Mononuclear cell (primary cell): ENCODE measurements around the gene CDC5L. TPM values are rescaled to one million over a fixed set of nuclear protein-coding genes. Genes with fewer than 3 reads are reported as not detected.

Source experiments
- H3K27me3 ChIP-seq: 2 replicates; pipeline ENCODE4 v1.6.0; 2011; ENCODE audit warnings: low read length, control low read depth; ENCODE audit not compliant: insufficient read depth
- H3K4me1 ChIP-seq: 2 replicates; pipeline ENCODE4 v1.5.1; 2011; ENCODE audit warnings: mild to moderate bottlenecking, low read length, control low read depth; ENCODE audit not compliant: insufficient read depth
- H3K4me3 ChIP-seq: 2 replicates; pipeline ENCODE4 v1.5.1; 2011; ENCODE audit warnings: mild to moderate bottlenecking, low read length, moderate library complexity
- H3K9me3 ChIP-seq: 2 replicates; pipeline ENCODE4 v1.5.1; 2011; ENCODE audit warnings: low read depth, mild to moderate bottlenecking, control low read depth, low read length
- total RNA-seq: library from RNA; depleted of rRNA; stranded (reverse); fragments of >200 nt; gene quantifications from one replicate; pipeline ENCODE4 v1.2.3, GENCODE V29; 2012

Gene CDC5L
- total RNA-seq, 1 donor: 30.5 TPM

DNA sequence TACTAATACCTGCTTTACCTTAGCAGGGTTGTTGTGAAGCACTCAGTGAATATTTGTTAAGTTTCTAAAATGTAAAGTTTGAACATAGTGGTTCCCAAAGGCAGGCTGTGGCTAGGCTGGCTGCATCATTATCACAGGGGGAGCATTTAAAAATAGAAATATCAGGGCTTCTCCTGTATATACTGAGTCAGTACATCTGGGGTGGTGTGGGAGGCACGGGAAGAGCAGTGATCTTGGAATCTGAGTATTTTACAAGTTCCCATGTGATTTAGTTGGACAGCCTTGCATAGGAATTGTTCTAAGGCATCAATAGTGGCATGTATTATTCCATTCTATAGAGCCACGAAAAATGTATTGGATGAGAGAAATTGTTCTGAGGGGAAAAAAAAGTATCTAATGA is 8.0 kb downstream of the CDC5L start:
- Histone ChIP-seq H3K4me3 (no peak overlapping the region), H3K27me3 (no peaks in the 10 kb centered on the region), H3K4me1 (no peaks in the 10 kb centered on the region), H3K9me3 (no peaks in the 10 kb centered on the region)

DNA sequence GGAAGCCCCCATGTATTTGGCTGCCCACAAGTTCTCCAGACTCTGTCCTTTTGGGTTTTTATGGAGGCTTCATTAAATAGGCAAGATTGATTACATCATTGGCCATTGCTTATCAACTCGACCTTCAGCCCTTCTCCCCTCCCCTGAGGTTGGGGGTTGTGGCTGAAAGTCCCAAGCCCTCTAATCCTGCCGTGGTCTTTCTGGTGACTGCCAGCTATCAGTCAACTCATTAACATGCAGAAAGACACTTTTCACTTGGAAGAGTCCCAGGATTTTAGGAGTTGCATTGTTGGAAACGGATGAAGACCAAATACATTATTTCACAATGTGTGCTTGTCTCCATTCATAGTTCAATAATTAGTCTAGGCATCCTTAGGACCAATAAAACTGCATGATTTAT is 9.5 kb downstream of the CDC5L start:
- Histone ChIP-seq H3K9me3 (no peaks in the 10 kb centered on the region), H3K4me1 (no peaks in the 10 kb centered on the region), H3K27me3 (no peaks in the 10 kb centered on the region), H3K4me3 (no peak overlapping the region)

DNA sequence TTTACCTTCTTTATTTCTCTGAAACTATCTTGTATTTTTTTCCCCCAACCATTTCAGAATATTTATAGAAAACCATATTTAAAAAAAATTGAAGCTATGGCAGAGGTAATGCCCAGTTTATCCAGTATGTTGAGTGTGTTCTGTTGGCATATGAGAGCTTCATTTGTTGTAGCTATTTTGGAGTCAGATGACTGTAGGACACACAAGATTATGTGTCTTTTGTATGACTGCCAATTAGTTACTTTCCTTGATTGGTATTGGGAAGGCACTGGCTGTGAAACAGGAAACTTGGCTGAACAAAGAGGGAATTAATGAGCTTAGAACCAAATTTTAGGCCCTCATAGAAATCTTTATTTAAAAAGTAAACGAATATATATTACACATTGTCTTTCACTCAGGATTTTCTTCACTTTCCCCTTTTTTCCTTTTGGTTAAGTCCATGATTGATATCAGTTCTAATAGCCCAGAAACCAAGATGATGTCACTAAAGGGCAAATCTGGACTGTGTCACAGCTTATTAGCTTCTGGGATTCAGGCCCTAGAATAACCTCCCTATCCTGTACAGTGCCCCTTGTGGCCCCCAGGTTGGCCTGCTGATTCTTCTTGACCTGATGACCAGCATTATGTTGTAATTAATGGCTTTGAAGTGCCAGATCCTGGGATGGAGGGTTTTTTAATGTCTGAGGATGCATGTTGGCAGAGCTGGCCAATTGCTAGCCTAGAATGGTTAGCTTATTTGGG is 10.1 kb downstream of the CDC5L start:
- H3K4me3 ChIP-seq: no peak overlapping the region

DNA sequence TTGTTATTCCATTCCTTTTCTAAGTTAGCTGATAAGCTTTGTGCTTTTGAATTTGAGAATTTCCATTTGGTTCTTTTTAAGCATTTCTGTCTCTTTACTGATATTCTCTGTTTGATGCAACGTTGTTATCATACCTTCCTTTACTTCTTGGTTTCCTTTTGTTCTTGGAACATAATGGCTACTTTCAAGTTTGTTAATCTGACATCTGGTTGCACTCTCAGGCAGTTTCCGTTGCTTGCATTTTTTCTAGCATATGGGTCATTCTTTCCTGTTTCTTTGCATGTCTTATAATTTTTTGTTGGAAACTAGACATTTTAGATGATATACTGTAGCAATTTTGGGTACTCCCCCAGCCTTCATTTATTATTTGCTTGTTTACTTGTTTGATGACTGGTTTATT is 12.5 kb downstream of the CDC5L start:
- H3K4me1 ChIP-seq: no peaks in the 10 kb centered on the region
- no peaks in the 10 kb centered on the region for H3K9me3 ChIP-seq
- H3K4me3 ChIP-seq: no peak overlapping the region
- no peaks in the 10 kb centered on the region for H3K27me3 ChIP-seq

More for the DNA sequence above, 10.1 kb downstream of the CDC5L start:
- no peaks in the 10 kb centered on the region for H3K4me1 ChIP-seq
- no peaks in the 10 kb centered on the region for H3K9me3 ChIP-seq
- H3K27me3 ChIP-seq: no peaks in the 10 kb centered on the region

DNA sequence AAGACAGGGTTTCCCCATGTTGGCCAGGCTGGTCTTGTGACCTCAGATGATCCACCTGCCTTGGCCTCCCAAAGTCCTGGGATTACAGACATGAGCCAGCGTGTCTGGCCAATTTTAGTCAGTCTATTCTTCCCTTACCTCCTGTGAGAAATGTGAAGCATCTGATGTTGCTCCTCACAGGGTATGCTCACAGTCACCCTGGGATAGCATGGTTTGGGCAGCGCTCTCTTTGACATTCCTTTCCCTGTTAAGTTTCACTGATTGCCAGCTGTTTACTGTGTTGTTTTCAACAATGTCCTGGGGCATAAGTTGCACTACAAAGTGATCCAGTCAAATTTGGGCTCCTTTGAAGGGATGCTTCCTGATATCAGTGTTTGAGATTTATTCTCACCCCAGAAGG is 13.1 kb downstream of the CDC5L start:
- no peak overlapping the region for H3K4me3 ChIP-seq
- no peaks in the 10 kb centered on the region for H3K9me3 ChIP-seq
- H3K4me1 ChIP-seq: no peaks in the 10 kb centered on the region
- no peaks in the 10 kb centered on the region for H3K27me3 ChIP-seq

DNA sequence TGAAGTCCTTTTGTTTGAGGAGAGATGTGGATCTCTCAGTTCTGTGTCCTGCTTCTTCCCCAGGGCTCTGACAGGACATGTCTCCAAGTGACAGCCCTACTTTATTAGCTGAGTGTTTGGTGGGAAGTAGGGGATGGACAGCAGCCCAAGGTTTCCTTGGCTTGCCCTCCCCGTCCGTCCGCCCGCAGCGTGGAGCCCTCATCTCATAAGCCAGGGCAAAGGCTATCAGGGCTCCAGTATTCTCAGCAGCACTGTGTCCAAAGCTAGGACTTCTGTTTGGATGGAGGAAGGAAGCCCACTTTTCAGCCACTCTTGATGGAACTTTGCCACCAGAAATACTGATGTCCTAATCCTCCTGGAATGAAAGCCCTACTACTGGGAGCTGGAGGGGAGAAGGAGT is 13.6 kb downstream of the CDC5L start:
- Histone ChIP-seq H3K27me3 (no peaks in the 10 kb centered on the region), H3K4me3 (no peak overlapping the region), H3K4me1 (no peaks in the 10 kb centered on the region), H3K9me3 (no peaks in the 10 kb centered on the region)

DNA sequence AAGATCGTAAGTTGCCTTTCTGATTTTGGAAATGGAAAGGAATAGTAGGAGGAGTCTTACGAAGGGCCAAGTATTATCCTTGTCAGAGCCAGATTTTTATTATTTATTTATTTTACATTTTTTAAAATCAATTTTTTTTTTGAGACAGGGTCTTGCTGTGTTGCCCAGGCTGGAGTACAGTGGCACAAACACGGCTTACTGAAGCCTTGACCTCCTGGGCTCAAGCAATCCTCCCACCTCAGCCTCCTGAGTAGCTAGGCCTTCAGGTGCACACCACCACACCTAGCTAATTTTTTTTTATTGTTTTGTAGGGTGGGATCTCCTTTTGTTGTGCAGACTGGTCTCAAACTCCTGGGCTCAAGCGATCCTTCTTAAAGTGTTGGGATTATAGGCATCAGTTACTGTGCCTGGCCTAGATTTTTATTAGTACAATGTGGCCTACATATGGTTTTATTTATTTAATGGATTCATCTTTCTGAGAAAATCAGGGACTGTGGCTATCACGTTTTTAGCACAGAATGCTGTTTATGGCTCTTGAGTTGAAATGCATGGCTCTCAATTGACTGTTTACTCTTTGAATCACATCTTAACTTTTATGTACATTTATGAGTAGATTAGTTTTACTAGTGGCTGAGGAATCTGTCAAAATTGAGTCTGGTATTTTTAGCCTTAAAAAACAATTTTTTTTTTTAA is 16.7 kb downstream of the CDC5L start:
- no peaks in the 10 kb centered on the region for H3K27me3 ChIP-seq
- H3K9me3 ChIP-seq: no peaks in the 10 kb centered on the region
- H3K4me3 ChIP-seq: no peak overlapping the region
- H3K4me1 ChIP-seq: no peaks in the 10 kb centered on the region

DNA sequence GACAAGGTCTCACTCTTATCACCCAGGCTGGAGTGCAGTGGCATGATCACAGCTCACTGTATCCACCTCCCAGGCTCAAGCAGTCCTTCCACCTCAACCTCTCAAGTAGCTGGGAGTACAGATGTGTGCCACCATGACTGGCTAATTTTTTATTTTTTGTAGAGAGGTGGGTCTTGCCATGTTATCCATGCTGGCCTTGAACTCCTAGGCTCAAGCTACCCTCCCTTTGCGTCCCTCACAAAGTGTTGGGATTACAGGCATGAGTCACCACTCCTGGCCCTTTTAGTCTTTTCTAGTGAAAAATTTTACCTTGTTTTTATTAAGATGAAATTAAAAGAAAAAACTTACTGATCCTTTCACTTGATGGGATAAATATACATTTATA is 17.2 kb downstream of the CDC5L start:
- no peak overlapping the region for H3K4me3 ChIP-seq
- H3K4me1 ChIP-seq: no peaks in the 10 kb centered on the region
- H3K27me3 ChIP-seq: no peaks in the 10 kb centered on the region
- H3K9me3 ChIP-seq: no peaks in the 10 kb centered on the region

DNA sequence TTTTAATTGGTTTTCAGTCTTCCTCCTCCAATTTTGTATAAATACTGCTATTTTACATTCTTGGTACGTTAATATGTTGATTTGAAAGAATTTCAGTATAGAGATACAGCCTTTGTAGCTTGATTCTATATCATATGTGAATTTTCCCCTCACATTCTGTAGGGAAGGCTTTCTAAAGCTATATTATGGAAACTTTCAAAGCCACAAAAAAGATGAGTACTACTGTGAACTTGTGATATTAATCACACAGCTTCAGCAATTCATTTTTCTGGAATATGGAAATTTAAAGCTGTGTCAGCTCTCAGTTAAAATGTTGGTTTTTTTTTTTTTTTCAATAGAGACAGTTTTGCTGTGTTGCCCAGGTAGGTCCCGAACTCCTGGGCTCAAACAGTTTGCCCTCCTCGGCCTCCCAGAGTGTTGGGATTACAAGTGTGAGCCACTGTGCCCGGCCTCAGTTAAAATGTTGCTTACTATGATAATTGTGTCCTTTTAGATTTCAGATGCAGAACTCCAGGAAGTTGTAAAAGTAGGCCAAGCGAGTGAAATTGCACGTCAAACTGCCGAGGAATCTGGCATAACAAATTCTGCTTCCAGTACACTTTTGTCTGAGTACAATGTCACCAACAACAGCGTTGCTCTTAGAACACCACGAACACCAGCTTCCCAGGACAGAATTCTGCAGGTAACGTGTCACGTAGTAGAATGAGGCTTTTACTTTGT is 20.6 kb downstream of the CDC5L start:
- H3K27me3 ChIP-seq: no peaks in the 10 kb centered on the region
- no peak overlapping the region for H3K4me3 ChIP-seq
- no peaks in the 10 kb centered on the region for H3K9me3 ChIP-seq
- H3K4me1 ChIP-seq: no peaks in the 10 kb centered on the region

DNA sequence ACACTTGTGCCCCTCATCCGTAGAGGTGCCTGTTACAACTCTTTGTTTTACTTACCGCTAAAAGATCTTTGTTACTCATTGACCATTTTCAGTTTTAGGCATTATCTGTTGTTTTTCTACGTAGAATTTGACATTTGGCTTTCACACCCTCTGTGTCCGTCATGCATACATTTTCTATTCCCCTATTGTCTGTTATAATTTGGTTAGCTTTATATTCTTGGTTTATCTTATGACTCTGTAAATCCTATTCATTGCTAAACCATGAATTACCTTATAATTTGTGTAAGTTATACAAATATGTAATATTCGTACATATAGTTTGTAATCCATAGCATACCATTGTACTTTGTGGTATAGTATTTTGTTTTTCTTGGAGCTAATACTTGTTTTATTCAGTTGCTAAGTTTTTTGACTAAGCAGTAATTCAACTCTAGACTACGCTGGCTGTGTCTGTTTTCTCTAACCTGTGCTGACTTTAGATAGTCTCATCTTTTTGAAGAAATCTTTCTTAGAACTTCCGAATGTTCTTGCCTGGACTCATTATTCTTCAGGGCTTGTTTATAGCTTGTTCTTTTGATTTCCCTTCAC is 21.8 kb downstream of the CDC5L start:
- no peaks in the 10 kb centered on the region for H3K4me1 ChIP-seq
- no peaks in the 10 kb centered on the region for H3K9me3 ChIP-seq
- H3K27me3 ChIP-seq: no peaks in the 10 kb centered on the region
- H3K4me3 ChIP-seq: no peak overlapping the region

DNA sequence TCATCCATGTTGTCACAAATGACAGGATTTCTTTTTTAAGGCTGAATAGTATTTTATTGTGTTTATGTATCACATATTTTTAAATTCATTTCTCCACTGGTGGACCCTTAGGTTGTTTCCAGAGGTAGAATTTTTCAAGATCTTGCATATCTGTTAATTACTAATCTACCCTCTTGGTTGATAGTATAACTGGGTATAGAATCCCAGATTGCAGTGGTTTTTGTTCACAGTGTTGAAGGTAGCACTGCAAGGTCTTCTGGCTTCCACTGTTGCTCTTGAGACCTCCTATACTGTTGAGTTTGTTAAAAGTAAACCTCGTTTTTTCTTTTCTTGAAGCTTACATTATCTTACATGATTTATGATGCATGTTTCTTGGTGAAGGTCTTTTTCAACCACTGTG is 22.9 kb downstream of the CDC5L start:
- Histone ChIP-seq H3K4me3 (no peak overlapping the region), H3K27me3 (no peaks in the 10 kb centered on the region), H3K4me1 (no peaks in the 10 kb centered on the region)

DNA sequence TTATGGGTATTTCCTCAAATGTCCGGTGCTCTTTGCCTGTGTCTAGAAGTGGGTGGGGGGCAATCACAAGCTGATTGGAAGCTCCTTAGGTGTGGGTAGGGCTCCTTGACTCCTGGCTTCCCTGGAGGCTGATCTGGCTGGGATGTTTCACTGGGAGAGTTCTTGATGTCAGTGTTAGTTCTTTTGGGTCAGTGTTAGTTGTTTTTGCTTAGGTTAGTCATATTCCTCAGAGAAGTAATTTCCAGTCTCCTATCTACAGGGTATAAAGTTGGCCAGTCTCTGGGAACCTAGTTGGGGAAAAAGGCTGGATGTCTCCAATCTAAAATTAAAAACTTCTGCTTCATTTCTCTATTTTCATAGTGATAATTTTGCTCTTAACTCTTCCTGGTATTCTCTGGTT is 23.6 kb downstream of the CDC5L start:
- no peak overlapping the region for H3K4me3 ChIP-seq
- H3K27me3 ChIP-seq: no peaks in the 10 kb centered on the region
- no peaks in the 10 kb centered on the region for H3K9me3 ChIP-seq
- H3K4me1 ChIP-seq: no peaks in the 10 kb centered on the region

More for the DNA sequence above, 22.9 kb downstream of the CDC5L start:
- no peaks in the 10 kb centered on the region for H3K9me3 ChIP-seq

DNA sequence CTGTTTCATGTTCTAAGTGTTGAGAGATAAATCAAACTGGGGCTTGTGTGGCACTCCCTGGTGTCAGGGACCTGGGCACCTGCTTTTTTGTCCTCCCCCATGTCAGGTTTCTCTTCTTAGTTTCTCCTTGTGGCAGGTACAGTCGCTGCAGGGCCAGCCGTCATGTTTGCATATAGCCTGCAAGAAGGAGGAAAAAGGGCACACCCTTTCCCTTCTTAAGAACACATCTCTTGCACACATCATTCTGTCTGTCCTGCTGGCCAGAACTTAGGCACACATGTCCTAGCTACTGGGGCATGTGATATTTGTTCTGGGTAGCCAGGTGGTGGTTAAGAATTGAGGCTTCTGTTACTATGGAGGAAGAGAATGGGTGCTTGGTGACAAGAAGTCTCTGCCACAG is 27.9 kb downstream of the CDC5L start:
- Histone ChIP-seq H3K9me3 (no peaks in the 10 kb centered on the region), H3K4me3 (no peak overlapping the region), H3K27me3 (no peaks in the 10 kb centered on the region), H3K4me1 (no peaks in the 10 kb centered on the region)

DNA sequence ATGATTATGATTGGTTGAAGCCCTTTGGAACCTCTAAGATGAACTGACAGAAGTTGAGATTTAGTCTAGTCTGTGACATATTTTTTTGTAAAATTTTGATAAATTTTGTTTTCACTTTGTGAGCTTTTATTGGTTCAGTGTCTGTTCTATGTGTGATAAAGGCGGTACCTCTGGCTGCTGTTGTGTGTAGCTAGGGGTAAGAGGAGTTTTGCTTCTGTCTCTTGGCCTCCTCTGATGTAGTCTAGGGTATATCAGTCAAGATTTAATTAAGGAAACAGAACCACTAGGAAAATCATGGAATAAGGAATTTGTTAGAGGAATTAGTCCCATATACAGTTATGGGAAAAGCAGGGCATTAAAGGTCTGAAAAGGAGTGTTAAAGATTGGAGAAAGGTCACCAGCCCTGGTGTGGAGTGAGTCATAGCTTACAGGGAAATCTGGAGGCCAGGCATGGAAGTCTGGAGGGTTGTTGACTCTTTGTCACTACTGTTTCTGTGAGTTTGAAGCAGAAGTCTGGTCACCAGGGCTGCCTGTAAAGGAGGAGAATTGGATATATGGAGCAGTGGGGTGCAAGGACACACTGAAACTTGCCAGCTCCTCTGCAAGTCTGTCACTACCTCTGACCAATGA is 28.5 kb downstream of the CDC5L start:
- no peaks in the 10 kb centered on the region for H3K27me3 ChIP-seq

DNA sequence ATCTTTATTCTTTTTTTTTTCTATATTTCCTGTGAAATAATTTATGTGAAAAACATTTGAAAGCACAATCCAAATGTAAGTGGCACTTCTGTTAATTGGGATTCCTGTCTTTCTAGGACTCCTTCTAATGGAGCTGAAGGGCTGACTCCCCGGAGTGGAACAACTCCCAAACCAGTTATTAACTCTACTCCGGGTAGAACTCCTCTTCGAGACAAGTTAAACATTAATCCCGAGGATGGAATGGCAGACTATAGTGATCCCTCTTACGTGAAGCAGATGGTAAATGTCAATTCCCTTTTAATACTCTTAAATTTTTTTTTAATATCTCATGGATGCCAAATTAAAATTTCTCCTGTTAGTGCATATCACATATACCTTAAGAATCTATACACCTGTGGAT is 35.0 kb downstream of the CDC5L start:
- H3K9me3 ChIP-seq: no peaks in the 10 kb centered on the region
- H3K4me1 ChIP-seq: no peaks in the 10 kb centered on the region
- H3K27me3 ChIP-seq: no peaks in the 10 kb centered on the region
- no peak overlapping the region for H3K4me3 ChIP-seq

More for the DNA sequence above, 28.5 kb downstream of the CDC5L start:
- H3K4me1 ChIP-seq: no peaks in the 10 kb centered on the region
- H3K4me3 ChIP-seq: no peak overlapping the region
- H3K9me3 ChIP-seq: no peaks in the 10 kb centered on the region
